Measurements from ENCODE around the gene TTLL12.
A peak's percentile ranks its signal among the peaks of the same experiment; 100 is the strongest.

TTLL12 gene

GRCh38 chr22:43199541-43199940 is 12.6 kb upstream of the TTLL12 start:
- DNase-seq (ENCODE audit: low read depth, low spot score): no peak

DNA sequence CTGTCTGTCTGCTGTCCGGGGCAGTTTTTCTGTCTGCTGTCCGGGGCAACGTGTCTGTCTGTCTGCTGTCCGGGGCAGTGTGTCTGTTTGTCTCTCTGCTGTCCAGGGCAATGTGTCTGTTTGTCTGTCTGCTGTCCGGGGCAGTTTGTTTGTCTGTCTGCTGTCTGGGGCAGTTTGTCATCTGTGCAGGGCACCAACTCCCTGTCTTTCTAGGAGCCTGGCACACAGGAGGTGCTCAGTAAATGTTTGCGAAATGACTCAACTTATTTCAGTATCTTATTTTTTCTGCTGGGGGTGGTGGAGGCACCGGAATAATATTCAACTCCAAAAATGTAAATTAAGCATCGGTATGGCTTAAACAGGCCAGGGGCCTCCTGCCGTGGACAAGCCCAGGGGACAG is 12.0 kb upstream of the TTLL12 start:
- no peak for DNase-seq (ENCODE audit: low read depth, low spot score)

- DNase-seq (ENCODE audit: low read depth, low spot score): no peak
These were observed 11.2 kb upstream of the TTLL12 start for GRCh38 chr22:43198126-43198525.

GRCh38 chr22:43197271-43197941 is 10.5 kb upstream of the TTLL12 start:
- DNase-seq (ENCODE audit: low read depth, low spot score): no peak

GRCh38 chr22:43191831-43192230 is 4.9 kb upstream of the TTLL12 start:
- no peak for DNase-seq (ENCODE audit: low read depth, low spot score)

DNA sequence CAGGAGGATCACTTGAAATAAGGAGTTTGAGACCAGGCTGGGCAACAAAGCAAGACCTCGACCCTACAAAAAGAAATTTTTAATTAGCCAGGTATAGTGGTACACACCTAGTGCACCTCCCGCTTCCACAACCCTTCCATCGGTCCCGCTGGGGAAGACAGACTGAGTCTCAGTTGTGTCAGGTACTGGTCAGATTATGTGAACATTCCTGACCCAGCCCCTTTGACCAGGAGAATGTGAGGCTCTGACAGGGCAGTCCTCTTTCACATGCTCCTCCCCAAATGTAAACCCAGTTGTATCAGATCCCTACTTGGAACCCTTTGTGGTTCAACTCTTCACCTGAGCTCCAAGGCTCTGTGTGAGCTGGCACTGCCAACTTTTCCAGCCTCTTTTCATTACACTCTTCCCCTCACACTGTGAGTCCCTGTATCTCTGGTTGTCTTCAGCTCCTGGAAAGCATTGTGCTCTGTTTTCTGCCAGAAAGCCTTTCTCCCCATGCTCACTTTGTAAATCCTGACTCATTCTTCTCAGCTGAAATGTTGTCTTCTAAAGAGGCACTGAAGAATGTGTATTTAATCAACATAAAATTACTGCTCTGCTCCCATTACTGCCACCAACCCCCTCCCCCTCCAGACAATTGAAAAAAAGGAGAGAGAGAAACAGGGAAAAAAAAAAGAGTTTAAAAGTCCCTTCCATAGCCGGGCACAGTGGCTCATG is 2.1 kb upstream of the TTLL12 start:
- DNase-seq (ENCODE audit: low read depth, low spot score): no peak

GRCh38 chr22:43187171-43188099 is 501 bp upstream of the TTLL12 start:
- DNase-seq (ENCODE audit: low read depth, low spot score): peak; percentile 86

- DNase-seq (ENCODE audit: low read depth, low spot score): no peak
These were observed 1.1 kb downstream of the TTLL12 start for GRCh38 chr22:43185860-43186261.

- DNase-seq (ENCODE audit: low read depth, low spot score): no peak
These were observed 3.2 kb downstream of the TTLL12 start for GRCh38 chr22:43183496-43184277.

GRCh38 chr22:43182726-43183125 is 4.2 kb downstream of the TTLL12 start:
- DNase-seq (ENCODE audit: low read depth, low spot score): no peak

DNA sequence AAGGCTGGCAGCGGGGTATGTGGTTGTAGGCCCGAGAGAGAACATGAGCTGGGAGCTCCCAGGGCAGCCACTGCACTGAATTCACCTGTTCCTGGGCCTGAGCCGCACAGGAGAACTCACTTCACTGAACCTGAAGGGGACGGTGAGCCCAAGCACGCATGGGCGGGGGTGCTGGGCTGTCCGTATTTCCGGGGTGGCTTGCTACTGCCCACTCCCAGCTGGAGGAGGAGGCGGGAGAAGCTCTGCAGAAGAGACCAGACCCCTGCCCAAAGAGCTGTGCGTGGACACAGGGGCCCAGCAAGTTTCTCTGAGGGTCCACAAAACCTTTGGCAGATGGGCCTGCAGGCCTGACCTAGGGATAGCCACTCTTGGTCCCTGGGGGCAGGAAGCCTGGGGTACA is 4.8 kb downstream of the TTLL12 start:
- no peak for DNase-seq (ENCODE audit: low read depth, low spot score)

- no peak for DNase-seq (ENCODE audit: low read depth, low spot score)
These were observed 5.4 kb downstream of the TTLL12 start for GRCh38 chr22:43181321-43182076.

DNA sequence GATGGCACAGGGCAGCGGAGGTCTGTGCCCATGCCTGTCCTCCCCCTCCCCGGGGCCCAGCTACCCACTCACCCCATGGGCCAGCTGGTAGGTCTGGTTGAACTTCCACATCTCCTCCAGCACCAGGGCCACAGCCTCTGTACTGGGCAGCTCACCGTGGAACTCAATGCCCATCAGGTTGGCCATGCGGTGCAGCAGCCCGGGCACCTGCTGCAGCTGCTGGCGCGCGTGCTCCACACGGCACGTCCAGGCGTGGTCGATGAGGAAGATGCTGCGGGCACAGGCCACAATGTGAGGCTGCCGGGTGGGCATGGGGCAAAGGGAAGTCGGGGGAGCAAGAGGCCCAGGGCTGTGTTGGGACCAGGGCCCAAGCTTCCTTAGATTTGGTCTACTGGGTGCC is 6.3 kb downstream of the TTLL12 start:
- DNase-seq (ENCODE audit: low read depth, low spot score): no peak

DNA sequence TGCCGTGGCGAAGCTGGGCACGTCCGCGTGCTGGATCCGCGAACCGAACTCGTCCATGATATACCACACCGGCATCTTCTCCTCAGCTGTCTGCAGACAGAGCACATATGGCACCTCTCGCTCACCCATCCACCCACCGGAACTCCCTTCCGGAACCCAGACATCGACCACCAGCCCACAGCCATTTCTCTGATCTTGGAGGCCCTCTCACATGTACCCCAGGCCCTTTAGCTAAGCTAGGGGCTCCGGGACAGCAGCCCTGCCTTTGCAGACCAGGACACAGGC is 7.1 kb downstream of the TTLL12 start:
- DNase-seq (ENCODE audit: low read depth, low spot score): no peak

DNA sequence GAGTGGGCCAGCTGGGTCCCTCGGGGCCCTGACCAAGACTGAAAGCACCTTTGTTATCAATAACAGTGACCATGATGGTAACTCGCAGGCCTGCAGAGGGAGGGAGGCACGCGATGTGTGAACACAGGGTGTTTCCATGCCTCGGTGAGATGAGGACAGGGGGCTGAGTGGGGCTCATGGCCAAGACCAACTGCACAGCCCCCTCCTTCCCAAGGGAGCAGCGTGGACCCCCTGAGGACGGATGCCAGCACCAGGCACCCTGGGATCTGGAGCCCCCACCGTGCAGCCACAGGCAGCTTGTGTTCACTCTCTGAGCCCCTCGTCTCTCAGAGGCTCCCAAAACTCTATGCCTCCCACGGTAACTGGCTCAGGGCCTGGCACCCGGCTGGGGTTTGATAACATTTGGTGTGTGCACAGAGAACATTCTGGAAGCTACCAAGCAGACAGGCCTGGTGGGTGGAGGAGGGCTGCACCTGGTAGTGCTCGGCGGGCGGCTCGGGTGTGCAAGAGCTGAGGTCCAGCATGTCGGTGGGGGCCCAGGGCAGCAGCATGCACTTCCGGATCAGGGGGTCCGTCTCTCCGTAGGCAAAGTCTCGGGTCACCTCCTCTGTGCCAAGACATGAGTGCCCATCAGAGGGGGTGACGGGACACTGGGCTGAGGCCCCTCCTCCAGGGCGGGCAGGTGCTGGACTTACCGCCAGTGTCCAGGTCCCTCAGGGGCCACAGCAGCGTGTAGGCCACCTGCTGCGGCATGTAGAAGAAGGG is 7.6 kb downstream of the TTLL12 start:
- no peak for DNase-seq (ENCODE audit: low read depth, low spot score)

DNA sequence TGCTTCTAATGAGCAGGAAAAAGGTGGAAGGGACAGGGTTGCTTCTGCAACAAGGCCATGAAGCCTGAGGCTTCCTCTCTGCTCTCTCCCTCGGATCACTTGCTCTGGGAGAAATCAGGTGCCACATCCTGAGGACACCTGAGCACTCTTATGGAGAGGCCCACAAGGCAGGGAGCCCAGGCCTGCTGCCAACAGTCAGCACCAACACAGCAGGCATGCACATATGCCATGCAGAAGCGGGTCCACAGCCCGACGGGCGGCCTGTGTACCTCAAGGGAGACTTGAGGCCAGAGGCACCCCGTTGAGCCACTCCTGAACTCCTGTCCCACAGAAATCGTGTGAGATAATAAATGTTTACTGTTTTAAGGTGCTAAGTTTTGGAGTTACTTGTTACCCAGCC is 9.5 kb downstream of the TTLL12 start:
- no peak for DNase-seq (ENCODE audit: low read depth, low spot score)

GRCh38 chr22:43176090-43176489 is 10.8 kb downstream of the TTLL12 start:
- no peak for DNase-seq (ENCODE audit: low read depth, low spot score)

DNA sequence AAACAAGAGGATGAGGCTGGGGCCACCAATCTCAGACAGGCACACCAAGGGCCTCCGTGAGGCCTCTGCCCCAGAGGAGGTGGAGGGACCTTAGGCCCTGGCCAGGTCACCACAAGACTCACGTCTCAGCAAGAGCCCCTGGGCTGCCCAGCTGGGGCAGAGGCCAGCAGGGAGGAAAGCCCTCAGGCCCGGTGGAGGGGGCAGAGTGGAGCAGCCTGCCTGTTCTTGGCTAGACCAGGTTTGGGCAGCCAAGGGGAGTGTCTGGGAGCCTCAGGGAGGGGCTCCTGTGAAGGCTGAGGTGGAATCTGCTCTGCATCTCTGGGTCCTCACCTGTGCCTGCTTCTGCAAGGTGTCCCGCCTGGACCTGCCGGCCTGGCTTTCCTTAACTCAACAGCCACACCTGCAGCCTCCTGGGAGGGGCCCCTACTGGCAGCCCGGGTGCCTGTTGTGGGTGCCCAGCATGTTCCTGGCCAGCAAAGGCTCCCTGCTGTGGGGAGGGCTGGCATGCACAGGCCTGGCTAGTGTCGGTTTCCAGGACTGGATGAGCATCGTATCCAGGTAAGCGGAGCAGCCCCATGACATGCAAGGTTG is 11.9 kb downstream of the TTLL12 start:
- DNase-seq (ENCODE audit: low read depth, low spot score): no peak

- DNase-seq (ENCODE audit: low read depth, low spot score): no peak
These were observed 12.8 kb downstream of the TTLL12 start for GRCh38 chr22:43173976-43174720.
